Activated T-helper 1 cell treated with Interleukin-2 at 50 U/mL for 16 hours (primary cell): ENCODE measurements around the gene ELK1.
"Not testable (repeated sequence)": the region's sequence is repeated elsewhere in the genome, so short reads cannot be mapped to it uniquely, and the experiment has no call there.

ENCODE experiments used
- DNase-seq: peaks from one replicate; pipeline ENCODE4 v3.0.0-alpha.2; 2020; ENCODE audit warnings: low read depth

Gene ELK1

GRCh38 chrX:47611489-47611888 lies 38.9 kb downstream of the ELK1 start:
- no peak for DNase-seq

- no peak for DNase-seq
Measured at GRCh38 chrX:47610511-47610910, 39.9 kb downstream of the ELK1 start.

GRCh38 chrX:47608130-47608810 lies 42.1 kb downstream of the ELK1 start:
- DNase-seq = no peak

GRCh38 chrX:47607091-47607490 lies 43.3 kb downstream of the ELK1 start:
- no peak for DNase-seq

- DNase-seq = no peak
Measured at GRCh38 chrX:47605024-47605423, 45.3 kb downstream of the ELK1 start.

GRCh38 chrX:47603125-47603524 lies 47.2 kb downstream of the ELK1 start:
- DNase-seq = not testable (repeated sequence)

- no peak for DNase-seq
Measured at GRCh38 chrX:47597222-47597621, 53.1 kb downstream of the ELK1 start.

GRCh38 chrX:47596256-47596655 lies 54.1 kb downstream of the ELK1 start:
- DNase-seq = no peak

GRCh38 chrX:47595716-47596251 lies 54.6 kb downstream of the ELK1 start:
- no peak for DNase-seq

- DNase-seq = no peak
Measured at GRCh38 chrX:47593522-47593921, 56.8 kb downstream of the ELK1 start.

- DNase-seq = no peak
Measured at GRCh38 chrX:47590984-47591383, 59.4 kb downstream of the ELK1 start.

- no peak for DNase-seq
Measured at GRCh38 chrX:47587906-47588735, 62.2 kb downstream of the ELK1 start.

GRCh38 chrX:47587091-47587891 lies 63.1 kb downstream of the ELK1 start:
- DNase-seq = no peak

- DNase-seq = no peak
Measured at GRCh38 chrX:47586043-47586787, 64.1 kb downstream of the ELK1 start.
